Measurements from ENCODE around the gene HNRNPL.
"Not testable (repeated sequence)": the region's sequence is repeated elsewhere in the genome, so short reads cannot be mapped to it uniquely, and the experiment has no call there.

The HNRNPL gene

DNA sequence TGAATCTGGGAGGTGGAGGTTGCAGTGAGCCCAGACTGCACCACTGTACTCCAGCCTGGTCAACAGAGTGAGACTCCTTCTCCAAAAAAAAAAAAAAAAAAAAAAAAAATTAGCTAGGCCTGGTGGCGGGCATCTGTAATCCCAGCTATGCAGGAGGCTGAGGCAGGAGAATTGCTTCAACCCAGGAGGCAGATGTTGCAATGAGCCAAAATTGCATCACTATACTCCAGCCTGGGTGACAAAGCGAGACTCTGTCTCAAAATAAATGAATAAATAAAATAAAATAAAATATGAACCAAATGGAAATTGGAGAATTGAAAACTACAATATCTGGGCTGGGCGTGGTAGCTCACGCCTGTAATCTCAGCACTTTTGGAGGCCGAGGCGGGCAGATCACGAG is 20.6 kb downstream of the HNRNPL start:
- DNase-seq (ENCODE audit: low spot score): not testable (repeated sequence)

DNA sequence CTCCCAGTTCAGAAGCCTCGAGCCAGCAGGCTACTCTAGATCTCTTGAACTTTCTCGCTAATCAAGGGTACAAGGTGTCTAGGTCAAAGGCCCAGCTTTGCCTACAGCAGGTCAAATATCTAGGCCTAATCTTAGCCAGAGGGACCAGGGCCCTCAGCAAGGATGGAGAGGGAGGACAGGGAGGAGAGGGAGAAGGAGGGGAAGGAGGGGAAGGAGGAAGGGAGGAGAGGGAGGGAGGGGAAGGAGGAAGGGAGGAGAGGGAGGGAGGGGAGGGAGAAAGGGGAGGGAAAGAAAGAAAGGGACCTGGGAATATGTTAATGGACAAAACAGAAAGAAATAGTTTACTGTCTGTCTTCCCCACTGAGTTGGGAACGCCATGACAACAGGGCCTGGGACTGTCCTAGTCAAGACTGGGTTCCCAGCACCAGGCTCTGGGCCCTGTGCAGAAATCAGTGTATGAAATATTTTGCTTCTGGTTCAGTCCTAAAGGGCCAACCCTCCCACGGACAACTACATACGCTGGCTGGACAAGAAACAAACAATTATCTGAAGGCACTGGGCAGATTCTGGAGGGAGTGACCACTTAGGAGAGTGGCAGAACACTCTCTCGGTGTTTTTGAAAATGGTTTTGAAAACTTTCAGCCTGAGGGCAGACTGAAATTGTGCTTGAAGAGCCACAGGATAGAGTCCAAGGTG is 22.8 kb downstream of the HNRNPL start:
- no peak for DNase-seq (ENCODE audit: low spot score)

DNA sequence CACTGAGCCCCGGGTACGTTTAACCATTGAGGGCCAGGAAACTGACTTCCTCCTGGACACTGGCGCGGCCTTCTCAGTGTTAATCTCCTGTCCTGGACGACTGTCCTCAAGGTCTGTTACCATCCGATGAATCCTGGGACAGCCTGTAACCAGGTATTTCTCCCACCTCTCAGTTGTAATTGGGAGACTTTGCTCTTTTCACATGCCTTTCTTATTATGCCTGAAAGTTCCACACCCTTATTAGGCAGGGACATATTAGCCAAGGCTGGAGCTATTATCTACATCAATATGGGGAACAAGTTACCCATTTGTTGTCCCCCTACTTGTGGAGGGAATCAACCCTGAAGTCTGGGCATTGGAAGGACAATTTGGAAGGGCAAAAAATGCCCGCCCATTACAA is 23.9 kb downstream of the HNRNPL start:
- DNase-seq (ENCODE audit: low spot score): not testable (repeated sequence)

DNA sequence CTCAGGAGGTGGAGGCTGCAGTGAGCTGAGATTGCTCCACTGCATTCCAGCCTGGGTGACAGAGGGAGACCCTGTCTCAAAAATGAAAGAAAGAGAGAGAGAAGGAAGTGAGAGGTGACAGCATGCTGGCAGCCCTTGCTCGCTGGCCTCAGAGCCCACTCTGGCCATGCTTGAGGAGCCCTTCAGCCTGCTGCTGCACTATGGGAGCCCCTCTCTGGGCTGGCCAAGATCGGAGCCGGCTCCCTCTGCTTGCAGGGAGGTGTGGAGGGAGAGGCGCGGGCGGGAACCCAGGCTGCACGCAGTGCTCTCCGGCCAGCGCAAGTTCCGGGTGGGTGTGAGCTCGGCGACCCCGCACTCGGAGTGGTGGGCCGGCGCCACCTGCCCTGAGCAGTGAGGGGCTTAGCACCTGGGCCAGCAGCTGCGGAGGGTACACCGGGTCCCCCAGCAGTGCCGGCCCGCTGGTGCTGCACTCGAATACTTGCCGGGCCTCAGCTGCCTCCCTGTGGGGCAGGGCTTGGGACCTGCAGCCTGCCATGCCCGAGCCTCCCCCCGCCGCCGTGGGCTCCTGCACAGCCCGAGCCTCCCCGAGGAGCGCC is 28.5 kb downstream of the HNRNPL start:
- DNase-seq (ENCODE audit: low spot score): not testable (repeated sequence)

DNA sequence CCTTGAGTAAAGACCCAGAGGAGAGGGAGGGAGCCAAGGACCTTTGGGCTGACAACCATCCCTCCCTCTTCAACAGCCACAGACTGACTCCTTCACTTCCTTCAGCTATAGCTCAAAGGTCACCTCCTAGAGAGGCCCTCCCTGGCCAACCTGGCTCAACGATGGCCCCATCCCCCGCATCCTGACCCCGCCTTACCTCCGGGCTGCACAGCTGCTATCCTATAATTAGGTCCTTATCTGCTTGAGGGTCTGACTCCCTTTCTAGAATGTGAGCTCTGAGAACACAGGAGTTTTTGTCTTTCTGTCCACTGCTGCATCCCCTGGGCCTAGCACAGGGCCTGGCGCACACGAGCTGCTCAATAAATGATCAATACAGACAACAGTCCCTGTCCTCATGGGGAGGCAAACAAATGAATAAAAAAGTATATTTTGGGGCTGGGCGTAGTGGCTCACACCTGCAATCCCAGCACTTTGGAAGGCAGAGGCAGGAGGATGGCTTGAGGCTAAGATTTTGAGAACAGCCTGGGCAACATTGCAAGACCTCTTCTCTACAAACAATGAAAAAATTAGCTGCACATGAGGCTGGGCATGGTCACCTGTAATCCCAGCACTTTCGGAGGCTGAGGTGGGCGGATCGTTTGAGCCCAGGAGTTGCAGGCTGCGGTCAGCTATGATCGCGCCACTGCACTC is 30.4 kb downstream of the HNRNPL start:
- DNase-seq (ENCODE audit: low spot score): no peak

DNA sequence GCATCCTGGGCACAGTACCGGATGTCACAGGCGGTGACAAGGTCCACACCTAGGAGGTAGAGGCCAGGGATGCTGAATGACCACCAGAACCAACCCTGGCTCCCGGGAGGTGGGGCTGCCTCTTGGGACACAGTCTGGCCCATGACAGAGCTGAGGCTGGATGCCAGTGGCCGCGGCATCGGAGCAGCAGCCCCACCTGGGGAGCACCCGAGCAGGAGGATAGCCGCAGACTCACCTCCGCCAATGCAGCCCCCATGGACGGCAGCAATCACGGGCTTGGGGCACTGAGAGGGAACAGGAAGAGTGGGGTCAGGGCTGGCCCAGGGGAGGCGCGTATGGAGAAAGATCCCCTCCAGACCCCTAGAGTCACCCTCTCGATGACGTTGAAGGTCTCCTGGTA is 32.7 kb downstream of the HNRNPL start:
- DNase-seq (ENCODE audit: low spot score): no peak

DNA sequence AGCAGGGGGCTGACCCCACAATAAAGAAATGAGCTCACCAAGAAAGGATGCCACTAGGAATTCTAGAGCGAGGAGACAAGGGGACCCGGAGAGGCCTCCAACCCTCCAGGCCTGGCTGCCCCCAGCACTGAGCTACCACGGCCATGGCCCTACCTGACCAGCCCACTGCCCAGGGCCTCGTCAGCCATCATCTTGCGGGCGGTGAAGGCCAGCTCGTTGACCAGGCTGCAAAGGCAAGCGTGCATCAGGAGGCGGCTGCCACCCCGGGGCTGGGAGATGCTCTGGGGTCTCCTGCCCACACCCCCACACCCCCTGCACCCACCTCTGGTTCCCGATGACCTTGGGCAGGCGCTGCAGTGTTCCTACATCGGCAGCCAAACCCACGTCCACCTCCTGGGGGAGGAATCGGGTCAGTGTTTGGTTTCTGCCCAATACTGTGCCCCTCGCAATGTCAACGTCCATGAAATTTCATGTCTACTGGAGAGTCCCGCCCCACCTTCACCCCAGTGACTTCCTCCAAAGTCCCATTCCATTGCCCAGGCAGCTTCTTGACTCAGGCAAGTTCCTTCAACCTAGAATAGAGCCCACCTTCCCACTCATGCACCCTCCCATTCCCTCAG is 33.5 kb downstream of the HNRNPL start:
- no peak for DNase-seq (ENCODE audit: low spot score)

DNA sequence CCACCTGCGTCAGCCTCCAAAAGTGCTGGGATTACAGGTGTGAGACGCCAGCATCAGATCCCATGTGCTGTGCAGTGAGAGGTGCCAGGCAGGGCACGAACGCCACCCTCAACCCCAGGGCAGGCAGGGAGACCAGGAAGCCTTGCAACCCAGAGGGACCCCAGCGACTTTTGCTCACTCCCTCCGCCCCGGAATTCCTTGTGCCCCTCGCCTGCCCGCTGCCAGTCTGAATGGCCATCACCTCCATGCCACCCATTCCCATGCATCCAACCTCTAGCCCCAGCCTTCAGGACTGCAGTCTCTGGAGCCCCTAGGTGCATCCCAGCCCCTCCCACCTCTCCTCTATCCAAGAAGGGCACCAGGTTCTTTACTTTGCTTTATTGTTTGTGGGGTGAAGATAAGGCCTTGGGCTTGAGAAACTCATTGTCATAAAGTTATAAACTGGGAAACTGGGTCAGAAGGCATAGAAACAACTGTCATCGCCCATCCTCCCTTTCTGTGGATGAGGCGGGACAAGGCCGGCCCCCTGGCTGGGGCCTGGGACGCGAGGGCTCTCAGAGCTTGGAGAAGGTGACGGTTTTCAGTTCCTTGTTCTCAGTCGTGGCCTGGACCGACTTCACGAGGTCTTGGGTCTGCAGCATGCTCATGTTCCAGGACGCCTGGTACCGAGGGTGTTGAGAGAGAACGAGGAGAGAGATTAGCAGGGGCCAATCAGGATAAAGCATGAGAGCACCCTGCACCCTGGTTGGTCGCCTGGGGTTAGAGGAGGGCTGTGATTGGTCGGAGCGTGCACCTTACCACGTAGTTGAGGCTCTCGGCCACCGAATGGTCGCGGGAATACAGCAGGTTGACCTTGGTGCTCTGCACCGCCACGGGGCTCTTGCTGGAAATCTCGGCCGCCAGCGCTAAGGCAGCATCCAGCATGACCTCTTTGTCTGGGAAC is 34.5 kb downstream of the HNRNPL start:
- no peak for DNase-seq (ENCODE audit: low spot score)

DNA sequence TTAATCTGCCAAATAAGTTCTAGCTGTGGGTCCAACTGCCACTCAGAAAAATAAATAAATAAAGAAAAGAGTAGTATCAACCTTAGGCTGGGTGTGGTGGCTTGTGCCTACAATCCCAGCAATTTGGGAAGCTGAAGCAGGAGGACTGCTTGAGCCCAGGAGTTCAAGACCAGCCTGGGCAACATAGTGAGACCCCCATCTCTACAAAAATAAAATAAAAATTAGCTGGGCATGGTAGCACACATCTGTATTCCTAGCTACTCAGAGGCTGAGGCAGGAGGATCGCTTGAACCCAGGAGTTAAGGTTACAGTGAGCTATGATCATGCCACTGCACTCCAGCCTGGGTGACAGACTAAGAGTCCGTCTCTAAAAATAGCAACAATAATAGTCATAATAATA is 35.9 kb downstream of the HNRNPL start:
- DNase-seq (ENCODE audit: low spot score): not testable (repeated sequence)

DNA sequence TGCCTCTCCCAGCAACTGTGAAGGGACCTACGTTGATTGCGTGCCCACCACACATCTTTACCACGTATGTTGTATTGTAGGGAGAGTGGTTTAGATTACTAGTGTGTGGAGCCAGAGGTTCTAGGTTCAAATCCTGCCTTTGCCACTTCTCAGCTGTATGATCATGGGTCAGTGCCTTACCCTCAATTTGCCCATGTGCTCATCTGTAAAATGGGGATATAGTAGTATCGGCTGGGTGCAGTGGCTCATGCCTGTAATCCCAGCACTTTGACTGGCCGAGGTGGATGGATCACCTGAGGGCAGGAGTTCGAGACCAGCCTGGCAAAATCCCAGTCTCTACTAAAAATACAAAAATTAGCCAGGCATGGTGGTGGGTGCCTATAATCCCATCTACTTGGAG is 36.5 kb downstream of the HNRNPL start:
- DNase-seq (ENCODE audit: low spot score): no peak

DNA sequence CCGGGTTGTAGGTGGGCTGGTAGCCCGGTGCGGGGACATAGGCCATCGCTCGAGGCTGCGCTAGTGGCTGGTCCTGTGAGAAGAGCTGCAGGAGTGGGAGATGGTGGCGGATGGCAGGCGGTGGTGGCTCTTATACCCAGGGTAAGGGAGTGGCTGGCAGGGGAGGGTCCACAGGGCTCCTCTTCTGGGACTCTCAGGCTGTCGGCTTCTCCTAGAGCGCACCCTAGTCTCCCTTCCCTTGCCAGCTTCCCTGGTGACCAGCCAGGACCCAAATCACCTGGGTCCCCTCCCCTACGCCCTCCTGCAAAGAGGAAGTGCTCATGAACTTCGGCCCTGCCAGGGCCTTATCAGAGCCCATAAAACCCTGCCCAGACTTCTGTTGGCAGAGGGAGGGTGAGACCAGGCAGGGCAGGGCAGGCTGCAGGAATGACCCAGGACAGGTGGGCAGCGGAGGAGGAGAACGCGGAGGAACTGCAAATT is 36.9 kb downstream of the HNRNPL start, which contains the start of gene LGALS4:
TSS of gene LGALS4 (minus strand) at position 105 of the 480 bp plus-strand sequence. CDS start at position 46, 59 bp downstream.
- no peak for DNase-seq (ENCODE audit: low spot score)

DNA sequence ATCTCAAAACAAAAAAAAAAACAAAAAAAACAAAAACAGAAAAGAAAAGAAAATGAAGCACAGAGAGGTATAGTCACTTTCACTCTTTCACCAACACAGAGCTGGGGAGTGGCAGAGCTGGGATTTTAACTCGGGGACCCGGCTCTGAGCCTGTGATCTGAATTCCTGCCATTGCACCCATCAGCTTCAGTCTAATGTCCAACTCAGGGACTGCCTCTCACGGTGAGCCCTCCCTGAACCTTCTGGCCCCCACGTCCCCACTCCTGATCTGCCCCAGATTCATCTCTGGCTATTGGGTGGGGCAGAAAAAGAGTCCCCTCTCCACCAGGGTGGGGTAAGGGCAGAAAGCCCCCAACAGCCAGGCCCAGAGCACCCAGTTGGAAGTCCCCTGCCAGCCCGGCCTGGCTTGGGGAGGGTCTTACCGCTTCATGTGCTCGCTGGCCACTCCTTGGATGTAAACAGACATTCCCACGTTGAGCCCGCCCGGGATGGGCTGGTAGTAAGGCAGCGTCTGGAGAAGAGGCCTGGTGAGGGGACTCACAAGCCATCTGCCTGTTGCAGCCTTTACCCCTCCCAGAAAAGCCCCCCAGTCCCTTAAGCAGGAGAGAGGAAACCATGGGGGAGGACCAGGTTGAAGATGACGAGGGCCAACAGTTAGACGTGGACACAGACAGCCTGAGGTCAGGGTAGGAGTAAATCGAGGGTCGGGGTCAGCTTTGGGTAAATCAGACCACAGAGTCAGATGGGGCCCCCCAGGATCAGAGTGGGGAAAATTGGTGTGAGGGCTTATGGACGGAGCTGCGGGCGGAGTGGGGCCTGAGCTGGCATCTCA is 37.6 kb downstream of the HNRNPL start:
- no peak for DNase-seq (ENCODE audit: low spot score)

DNA sequence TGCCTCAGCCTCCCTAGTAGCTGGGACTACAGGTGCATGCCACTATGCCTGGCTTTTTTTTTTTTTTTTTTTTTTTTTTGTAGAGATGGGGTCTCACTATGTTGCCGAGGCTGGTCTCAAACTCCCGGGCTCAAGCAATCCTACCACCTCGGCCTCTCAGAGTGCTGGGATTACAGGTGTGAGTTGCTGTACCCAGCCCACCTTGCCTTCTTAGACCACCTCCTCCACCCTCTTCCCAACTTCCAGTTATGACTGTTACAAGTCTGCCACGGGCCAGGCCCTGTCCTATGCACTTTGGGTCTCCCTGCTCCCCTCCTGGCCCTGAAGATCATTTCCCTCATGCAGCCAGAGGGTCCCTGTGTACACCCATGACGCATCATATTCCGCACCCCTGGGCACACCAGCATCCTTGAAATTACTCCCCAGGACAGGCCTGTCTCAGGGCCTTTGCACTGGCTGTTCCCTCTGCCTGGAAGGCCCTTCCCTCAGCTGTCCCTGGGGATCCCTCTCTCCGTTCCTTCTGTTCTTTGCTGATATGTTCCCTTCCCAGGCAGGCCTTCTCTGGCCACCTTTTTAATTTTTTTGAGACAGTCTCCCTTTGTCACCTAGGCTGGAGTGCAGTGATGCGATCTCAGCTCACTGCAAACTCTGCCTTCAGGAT is 40.1 kb downstream of the HNRNPL start:
- no peak for DNase-seq (ENCODE audit: low spot score)

DNA sequence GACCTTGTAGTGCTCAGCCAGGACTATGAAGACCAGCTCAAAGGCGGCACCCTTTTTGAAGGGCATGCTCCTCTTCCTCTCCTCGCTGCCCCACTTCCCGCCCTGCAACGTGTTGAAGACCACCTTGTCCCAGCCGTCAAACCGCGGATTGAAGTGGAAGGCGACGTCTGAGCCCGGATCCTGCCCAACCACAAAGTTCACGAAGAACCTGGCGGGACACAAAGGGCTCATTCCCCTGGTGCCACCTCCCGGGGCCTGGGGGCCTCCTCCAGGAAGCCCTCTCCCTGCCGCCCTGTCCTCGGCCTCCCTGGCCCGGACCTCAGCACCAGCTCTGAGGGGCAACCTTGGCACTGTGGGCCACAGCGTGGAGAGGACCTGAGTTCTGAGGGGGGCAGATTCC is 41.0 kb downstream of the HNRNPL start:
- no peak for DNase-seq (ENCODE audit: low spot score)

DNA sequence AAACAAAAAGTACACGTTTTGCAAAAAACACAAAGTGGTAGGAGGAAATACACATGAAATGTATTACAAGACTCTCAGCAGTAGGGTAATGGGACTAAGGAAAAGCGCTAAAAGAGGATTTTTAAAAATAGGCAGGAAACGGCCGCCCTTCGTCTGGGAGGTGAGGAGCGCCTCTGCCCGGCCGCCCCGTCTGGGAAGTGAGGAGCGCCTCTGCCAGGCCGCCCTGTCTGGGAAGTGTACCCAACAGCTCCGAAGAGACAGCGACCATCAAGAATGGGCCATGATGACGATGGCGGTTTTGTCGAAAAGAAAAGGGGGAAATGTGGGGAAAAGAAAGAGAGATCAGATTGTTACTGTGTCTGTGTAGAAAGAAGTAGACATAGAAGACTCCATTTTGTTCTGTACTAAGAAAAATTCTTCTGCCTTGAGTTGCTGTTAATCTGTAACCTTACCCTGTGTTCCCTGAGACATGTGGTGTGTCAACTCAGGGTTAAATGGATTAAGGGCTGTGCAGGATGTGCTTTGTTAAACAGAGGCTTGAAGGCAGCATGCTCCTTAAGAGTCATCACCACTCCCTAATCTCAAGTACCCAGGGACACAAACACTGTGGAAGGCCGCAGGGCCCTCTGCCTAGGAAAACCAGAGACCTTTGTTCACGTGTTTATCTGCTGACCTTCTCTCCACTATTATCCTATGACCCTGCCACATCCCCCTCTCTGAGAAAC is 42.2 kb downstream of the HNRNPL start:
- not testable (repeated sequence) for DNase-seq (ENCODE audit: low spot score)

DNA sequence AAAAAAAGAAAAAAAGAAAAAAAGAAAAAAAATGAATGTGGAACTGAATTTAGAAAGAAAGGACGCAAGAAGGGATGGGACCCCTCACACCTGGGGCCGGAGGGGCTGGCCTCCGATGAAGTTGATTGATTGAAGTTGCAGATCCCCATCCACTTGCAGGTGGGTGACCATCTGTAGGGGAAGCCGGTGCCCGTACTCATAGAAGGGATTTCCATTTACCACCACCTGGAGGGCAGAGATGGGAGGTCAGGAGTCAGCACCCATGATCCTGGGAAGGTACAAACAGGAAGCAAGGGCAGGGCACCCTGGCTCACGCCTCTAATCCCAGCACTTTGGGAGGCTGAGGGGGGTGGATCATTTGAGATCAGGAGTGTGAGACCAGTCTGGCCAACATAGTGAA is 43.4 kb downstream of the HNRNPL start:
- DNase-seq (ENCODE audit: low spot score): no peak

DNA sequence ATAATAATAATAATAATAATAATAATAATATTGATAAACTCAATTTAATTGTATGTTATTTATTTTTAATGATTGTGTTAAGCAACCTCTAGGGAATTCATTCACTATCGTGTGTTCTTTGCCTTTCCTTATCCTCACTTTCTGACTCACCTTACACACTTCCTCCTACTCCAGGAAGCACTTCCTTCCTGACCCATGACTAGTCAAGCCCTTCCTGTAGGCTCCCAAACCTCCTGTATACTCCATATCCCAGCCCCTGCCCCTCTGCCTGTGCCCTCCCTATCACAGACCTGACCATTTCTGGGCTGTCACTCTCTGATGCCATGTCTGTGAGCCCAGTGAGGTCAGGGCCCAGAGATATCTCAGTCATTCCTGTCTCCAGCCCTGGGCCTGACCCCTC is 44.6 kb downstream of the HNRNPL start:
- no peak for DNase-seq (ENCODE audit: low spot score)

DNA sequence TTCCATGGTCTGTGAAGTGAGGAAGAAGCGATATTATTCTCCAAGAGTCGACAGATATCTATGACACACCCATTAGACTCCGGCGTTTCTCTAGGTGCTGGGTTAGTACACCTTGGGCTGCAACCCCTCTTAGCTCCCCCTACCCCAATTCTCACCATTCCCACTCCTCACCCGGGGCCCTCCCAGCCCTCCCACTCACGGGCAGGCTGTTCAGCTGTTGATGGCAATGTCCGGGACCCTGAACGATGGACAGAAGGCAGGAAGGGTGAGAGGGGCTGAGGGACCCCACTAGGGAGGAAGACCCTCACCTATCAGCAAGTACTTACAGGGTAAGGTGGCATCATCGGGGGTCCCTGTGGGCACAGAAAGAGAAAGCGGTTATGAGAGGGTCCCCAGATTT is 46.2 kb downstream of the HNRNPL start:
- no peak for DNase-seq (ENCODE audit: low spot score)

DNA sequence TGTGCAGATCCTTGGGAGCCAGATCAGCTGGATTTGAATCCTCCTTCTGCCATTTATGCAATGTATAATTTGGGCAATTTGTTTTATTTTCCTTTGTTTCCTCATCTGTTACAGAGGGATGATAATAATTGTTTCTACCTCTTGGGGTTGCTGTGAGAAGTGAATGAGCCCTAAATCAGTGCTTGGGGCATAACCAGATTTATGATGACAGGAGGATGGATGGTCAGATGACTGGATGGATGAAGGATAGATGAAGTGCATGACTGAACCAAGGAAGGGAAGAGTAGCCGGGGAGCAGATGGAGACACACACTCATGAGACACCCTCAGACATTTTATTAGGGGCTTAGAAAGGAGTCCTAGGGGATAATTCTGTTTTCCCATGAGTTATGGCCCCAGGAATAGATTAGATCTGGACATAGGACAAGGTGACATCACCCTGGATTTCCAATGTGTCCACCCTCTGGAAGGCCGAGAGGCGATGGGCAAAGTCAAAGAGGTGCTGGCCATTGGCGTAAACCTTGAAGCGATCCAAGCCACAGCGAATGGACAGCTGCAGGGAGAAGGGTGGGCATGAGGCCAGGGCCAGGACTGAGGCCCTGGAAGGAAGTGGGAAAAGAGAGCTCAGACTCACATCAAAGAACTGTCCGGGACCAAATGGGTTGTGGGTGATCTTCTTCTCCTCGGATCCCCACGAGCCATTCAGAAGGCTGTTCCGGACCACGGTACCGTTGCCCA is 48.3 kb downstream of the HNRNPL start:
- no peak for DNase-seq (ENCODE audit: low spot score)
